B cell (primary cell): ENCODE measurements around the gene CPA5. TPM values are rescaled to one million over a fixed set of nuclear protein-coding genes. Genes with fewer than 3 reads are reported as not detected.

ENCODE experiments used
- ATAC-seq: fragments of 200-7000 bp; cut with Tn5 transposase; one replicate; pipeline ENCODE4 v1.10.0; 2021; ENCODE audit warnings: low read depth, mild to moderate bottlenecking, moderate number of reproducible peaks, moderate library complexity
- CTCF ChIA-PET: fragments of 350-600 bp; sonication (Branson Sonifier 250); formaldehyde crosslinking; loops from one replicate; lab custom pipeline; 2021; ENCODE audit warnings: antibody characterized with exemption, inconsistent platforms; lab: Charles Lee
- POLR2A ChIA-PET: fragments of 350-600 bp; sonication (Branson Sonifier 250); formaldehyde crosslinking; loops from one replicate; lab custom pipeline; 2021; ENCODE audit warnings: antibody characterized with exemption; lab: Charles Lee
- DNase-seq: peaks from one replicate; pipeline ENCODE4 v3.0.0; 2013
- H2AFZ ChIP-seq: 2 replicates; pipeline ENCODE4 v1.6.1; 2012; ENCODE audit warnings: mild to moderate bottlenecking, low read depth, low read length; ENCODE audit not compliant: insufficient read depth, poor library complexity, severe bottlenecking
- H3K27ac ChIP-seq, 2 donors: 1 replicate in 1 of 2; 2 replicates in 1 of 2; pipeline ENCODE4 v1.5.1; 2012 to 2013; ENCODE audit warnings: low read length in 2 of 2, mild to moderate bottlenecking in 2 of 2, moderate library complexity in 1 of 2
- H3K27me3 ChIP-seq, 4 experiments: fragments of 200-600 bp in 1 of 4; sonication (generic) in 1 of 4; replicated peaks in 1 of 4; 1 replicate in 2 of 4; 2 replicates in 2 of 4; pipeline versions ENCODE4 v1.6.1 to v1.7.0; 2013 to 2016; ENCODE audit warnings: low read length in 3 of 4, mild to moderate bottlenecking in 2 of 4, mixed read lengths in 1 of 4, moderate library complexity in 1 of 4; ENCODE audit not compliant: insufficient read depth in 4 of 4, control insufficient read depth in 3 of 4; ENCODE audit errors: control extremely low read depth in 1 of 4
- H3K36me3 ChIP-seq, 2 experiments: replicated peaks in 1 of 2; 1 replicate in 1 of 2; 2 replicates in 1 of 2; pipeline versions ENCODE4 v1.6.1 to v1.7.1; 2013; ENCODE audit warnings: low read length in 1 of 2; ENCODE audit not compliant: insufficient read depth in 2 of 2, control insufficient read depth in 1 of 2; ENCODE audit errors: control extremely low read depth in 1 of 2, extremely low read depth in 1 of 2
- H3K4me1 ChIP-seq, 2 donors: fragments of 200-600 bp in 1 of 2; sonication (generic) in 1 of 2; 1 replicate in 1 of 2; 2 replicates in 1 of 2; pipeline versions ENCODE4 v1.5.1 to v1.6.1; 2013 to 2017; ENCODE audit warnings: low read length in 2 of 2; ENCODE audit not compliant: control insufficient read depth in 2 of 2, insufficient read depth in 2 of 2
- H3K4me2 ChIP-seq: replicated peaks from 2 replicates; pipeline ENCODE3; 2012; ENCODE audit warnings: mild to moderate bottlenecking, low read depth, low read length; ENCODE audit not compliant: poor library complexity, severe bottlenecking
- H3K4me3 ChIP-seq, 5 experiments: fragments of 200-600 bp in 1 of 5; sonication (generic) in 1 of 5; 1 replicate in 3 of 5; 2 replicates in 2 of 5; pipeline versions ENCODE4 v1.5.1 to v1.7.0; 2011 to 2016; ENCODE audit warnings: low read length in 4 of 5, mild to moderate bottlenecking in 4 of 5, low read depth in 2 of 5, control low read depth in 1 of 5, moderate library complexity in 1 of 5; ENCODE audit not compliant: insufficient read depth in 1 of 5; ENCODE audit errors: control extremely low read depth in 1 of 5, extremely low read depth in 1 of 5
- H3K79me2 ChIP-seq: fragments of 200-600 bp; sonication (generic); one replicate; pipeline ENCODE4 v1.6.0; 2016; ENCODE audit warnings: low read length; ENCODE audit not compliant: control insufficient read depth, insufficient read depth
- H3K9ac ChIP-seq: fragments of 200-600 bp; sonication (generic); 2 replicates; pipeline ENCODE4 v1.6.1; 2017; ENCODE audit warnings: mild to moderate bottlenecking, low read length, moderate library complexity
- H3K9me3 ChIP-seq, 3 donors: one replicate each; pipeline versions ENCODE4 v1.6.1 to v1.7.1; 2013; ENCODE audit warnings: low read length in 2 of 3; ENCODE audit not compliant: control insufficient read depth in 2 of 3, insufficient read depth in 1 of 3; ENCODE audit errors: control extremely low read depth in 1 of 3
- H4K20me1 ChIP-seq: 2 replicates; pipeline ENCODE4 v1.6.0; 2012; ENCODE audit warnings: mild to moderate bottlenecking, low read length; ENCODE audit not compliant: insufficient read depth, control insufficient read depth, poor library complexity, severe bottlenecking
- H3K27ac Mint-ChIP-seq: one replicate; pipeline ENCODE4 v1.8.0; 2021; ENCODE audit warnings: mixed read lengths
- H3K27me3 Mint-ChIP-seq: one replicate; pipeline ENCODE4 v1.8.0; 2021; ENCODE audit warnings: mixed read lengths
- H3K4me1 Mint-ChIP-seq: one replicate; pipeline ENCODE4 v1.8.0; 2021; ENCODE audit warnings: mixed read lengths
- H3K4me3 Mint-ChIP-seq: one replicate; pipeline ENCODE4 v1.8.0; 2021; ENCODE audit warnings: mixed read lengths
- H3K9me3 Mint-ChIP-seq: one replicate; pipeline ENCODE4 v1.8.0; 2022; ENCODE audit warnings: mixed read lengths; ENCODE audit not compliant: insufficient read depth
- EZH2 ChIP-seq: IDR thresholded peaks from 2 replicates; pipeline ENCODE4 v1.6.1; 2012; ENCODE audit warnings: borderline replicate concordance, low read depth, mild to moderate bottlenecking, moderate library complexity, low read length; ENCODE audit not compliant: insufficient read depth, poor library complexity, severe bottlenecking
- WGBS: methylation state at CpG from one replicate; pipeline ENCODE4 v1.1.5; 2013; ENCODE audit warnings: missing lambda C conversion rate; ENCODE audit not compliant: insufficient coverage; 5-methylcytosine and 5-hydroxymethylcytosine counted together
- intact Hi-C: fragments of 100-400 bp; cut with micrococcal nuclease; formaldehyde crosslinking; loops from one replicate; pipeline ENCODE4 v1.10.0; 2022
- polyA plus RNA-seq: library from polyadenylated mRNA; depleted of rRNA; stranded (reverse); fragments of >200 nt; gene quantifications from 2 replicates; pipeline ENCODE4 v1.2.3, GENCODE V29; 2012
- total RNA-seq, 2 donors: library from RNA; stranded (reverse); fragments of 120-200 nt in 1 of 2; gene quantifications; 1 replicate in 1 of 2; 2 replicates in 1 of 2; pipeline versions ENCODE4 v1.2.3 to v1.2.4, GENCODE V29; 2013 to 2022
- TF ChIP-seq, protein P1 (sequence below): fragments of 200-600 bp; IDR thresholded peaks from one replicate; pipeline ENCODE4 v1.8.0; 2022; ENCODE audit warnings: antibody characterized with exemption, mild to moderate bottlenecking

CPA5 gene
- total and polyA plus RNA-seq, 2 donors (not counting 1 experiment from before 2014, with no cell fraction given) = not detected

DNA sequence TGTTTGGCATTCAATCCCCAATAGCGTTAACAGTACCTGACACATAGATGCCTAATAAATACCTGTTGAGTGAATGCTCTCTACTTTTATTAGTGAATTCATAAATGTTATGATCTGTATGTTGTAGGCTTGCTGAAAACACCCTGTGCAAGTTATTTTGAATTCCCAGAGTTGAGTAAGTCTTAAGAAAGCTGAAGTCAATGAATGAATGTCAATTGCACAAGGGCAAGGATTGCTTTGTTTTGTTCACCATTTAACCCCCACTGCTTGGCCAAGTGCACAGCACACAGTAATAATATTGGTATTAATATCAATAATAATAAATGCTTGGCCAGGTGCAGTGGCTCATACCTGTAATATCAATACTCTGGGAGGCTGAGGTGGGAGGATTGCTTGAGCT is 45.9 kb downstream of the CPA5 start:
- no peaks in the 10 kb centered on the region for H3K9me3 Mint-ChIP-seq
- Histone ChIP-seq H3K79me2 (no peaks in the 10 kb centered on the region), H4K20me1 (no peaks in the 10 kb centered on the region), H3K4me1 (peaks cover 0 to 9% of the 10 kb centered on the region in 2 donors), H3K4me3 (no peak overlapping the region), H3K9me3 (peaks cover 0 to 4% (median 0%) of the 10 kb centered on the region in 3 donors), H3K9ac (no peak overlapping the region), H2AFZ (no peak overlapping the region), H3K36me3 (no peaks in the 10 kb centered on the region), H3K27me3 (no peaks in the 10 kb centered on the region), H3K4me2 (no peak overlapping the region), H3K27ac (no peak overlapping the region)
- H3K27me3 Mint-ChIP-seq = no peaks in the 10 kb centered on the region
- CTCF ChIA-PET = no interaction called here
- no CpG with 5 or more reads among the region's 1 CpG for WGBS
- TF ChIP-seq, protein P1, sequence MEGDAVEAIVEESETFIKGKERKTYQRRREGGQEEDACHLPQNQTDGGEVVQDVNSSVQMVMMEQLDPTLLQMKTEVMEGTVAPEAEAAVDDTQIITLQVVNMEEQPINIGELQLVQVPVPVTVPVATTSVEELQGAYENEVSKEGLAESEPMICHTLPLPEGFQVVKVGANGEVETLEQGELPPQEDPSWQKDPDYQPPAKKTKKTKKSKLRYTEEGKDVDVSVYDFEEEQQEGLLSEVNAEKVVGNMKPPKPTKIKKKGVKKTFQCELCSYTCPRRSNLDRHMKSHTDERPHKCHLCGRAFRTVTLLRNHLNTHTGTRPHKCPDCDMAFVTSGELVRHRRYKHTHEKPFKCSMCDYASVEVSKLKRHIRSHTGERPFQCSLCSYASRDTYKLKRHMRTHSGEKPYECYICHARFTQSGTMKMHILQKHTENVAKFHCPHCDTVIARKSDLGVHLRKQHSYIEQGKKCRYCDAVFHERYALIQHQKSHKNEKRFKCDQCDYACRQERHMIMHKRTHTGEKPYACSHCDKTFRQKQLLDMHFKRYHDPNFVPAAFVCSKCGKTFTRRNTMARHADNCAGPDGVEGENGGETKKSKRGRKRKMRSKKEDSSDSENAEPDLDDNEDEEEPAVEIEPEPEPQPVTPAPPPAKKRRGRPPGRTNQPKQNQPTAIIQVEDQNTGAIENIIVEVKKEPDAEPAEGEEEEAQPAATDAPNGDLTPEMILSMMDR = no peak
- no peak for TF ChIP-seq EZH2
- H3K27ac Mint-ChIP-seq = no peak overlapping the region
- ATAC-seq (no peak), DNase-seq (no peak)
- POLR2A ChIA-PET = interaction anchor here (0.6 kb wide), 1 partner anchor 23 kb away, joined by 3 read pairs; no protein-coding TSS in a partner anchor
- intact Hi-C loops = no loop called here
- no peak overlapping the region for H3K4me3 Mint-ChIP-seq
- peaks cover 7% of the 10 kb centered on the region for H3K4me1 Mint-ChIP-seq

DNA sequence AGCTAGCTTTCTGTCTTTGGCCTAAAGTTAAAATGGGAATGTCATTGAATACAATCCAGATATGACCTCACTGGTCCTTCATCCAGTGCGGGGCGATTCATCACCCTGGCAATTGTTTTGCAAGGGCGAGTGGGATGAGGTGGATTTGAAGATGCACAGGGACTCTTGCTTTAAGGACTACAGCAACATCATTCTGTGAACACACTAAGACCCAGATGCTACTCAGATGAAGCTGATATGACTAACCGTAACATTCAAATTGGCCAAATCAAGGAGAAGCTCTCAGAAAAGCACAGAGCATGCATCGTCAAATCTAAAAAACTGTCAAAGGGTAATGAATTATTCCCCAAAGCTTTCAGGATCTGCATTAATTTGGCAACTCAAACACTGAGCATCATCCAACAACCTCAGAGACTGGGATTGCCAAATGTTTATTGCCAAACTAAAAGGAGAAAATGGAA is 48.5 kb downstream of the CPA5 start:
- H3K27me3 Mint-ChIP-seq = no peaks in the 10 kb centered on the region
- H3K79me2 ChIP-seq = no peaks in the 10 kb centered on the region
- H3K4me3 Mint-ChIP-seq = no peak overlapping the region
- H3K36me3 ChIP-seq = no peaks in the 10 kb centered on the region
- no peak overlapping the region for H2AFZ ChIP-seq
- no peak overlapping the region for H3K4me3 ChIP-seq
- ATAC-seq (no peak), DNase-seq (no peak)
- ChIA-PET POLR2A (no interaction called here), CTCF (interaction anchor here (0.6 kb wide), 1 partner anchor 1154 kb away, joined by 3 read pairs; no protein-coding TSS in a partner anchor)
- no peak overlapping the region for H3K9ac ChIP-seq
- intact Hi-C loops = no loop called here
- no peak overlapping the region for H3K4me2 ChIP-seq
- no peaks in the 10 kb centered on the region for H4K20me1 ChIP-seq
- no peaks in the 10 kb centered on the region for H3K9me3 ChIP-seq
- no peaks in the 10 kb centered on the region for H3K27me3 ChIP-seq
- no peaks in the 10 kb centered on the region for H3K9me3 Mint-ChIP-seq
- no peak overlapping the region for H3K27ac ChIP-seq
- peaks cover 0 to 9% of the 10 kb centered on the region in 2 donors for H3K4me1 ChIP-seq
- 100% methylated on average over 2 of the region's 5 CpGs for WGBS
- TF ChIP-seq, protein P1 = no peak
- no peak for TF ChIP-seq EZH2
- H3K27ac Mint-ChIP-seq = no peak overlapping the region
- H3K4me1 Mint-ChIP-seq = peaks cover 7% of the 10 kb centered on the region
